GM21367 (cell line): ENCODE results near the gene CFL1.

Experiments used
- ATAC-seq: cut with Tn5 transposase; IDR thresholded peaks from one replicate; pipeline ENCODE4 v1.9.1; 2021; ENCODE audit not compliant: unreplicated experiment

Gene CFL1

GRCh38 chr11:65870706-65871681, 13.0 kb upstream of the CFL1 start:
- no peak for ATAC-seq

DNA sequence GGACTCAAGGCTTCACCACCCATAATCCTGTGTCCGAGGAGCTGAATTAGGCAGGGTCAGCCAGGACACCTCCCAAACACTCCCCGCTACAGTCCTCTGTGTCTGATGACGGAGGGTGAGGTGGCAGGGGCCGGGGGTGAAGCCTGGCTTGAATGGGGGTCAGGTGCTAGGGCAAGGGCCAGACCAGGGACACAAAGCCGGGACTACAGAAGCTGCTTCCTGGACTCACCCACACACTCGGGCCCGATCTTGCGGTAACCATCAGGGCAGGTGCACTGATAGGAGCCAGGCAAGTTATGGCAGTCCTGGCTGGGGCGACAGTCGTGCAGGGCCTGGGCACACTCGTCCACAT, 12.3 kb upstream of the CFL1 start:
- no peak for ATAC-seq

GRCh38 chr11:65869643-65870306, 11.8 kb upstream of the CFL1 start:
- ATAC-seq = no peak

DNA sequence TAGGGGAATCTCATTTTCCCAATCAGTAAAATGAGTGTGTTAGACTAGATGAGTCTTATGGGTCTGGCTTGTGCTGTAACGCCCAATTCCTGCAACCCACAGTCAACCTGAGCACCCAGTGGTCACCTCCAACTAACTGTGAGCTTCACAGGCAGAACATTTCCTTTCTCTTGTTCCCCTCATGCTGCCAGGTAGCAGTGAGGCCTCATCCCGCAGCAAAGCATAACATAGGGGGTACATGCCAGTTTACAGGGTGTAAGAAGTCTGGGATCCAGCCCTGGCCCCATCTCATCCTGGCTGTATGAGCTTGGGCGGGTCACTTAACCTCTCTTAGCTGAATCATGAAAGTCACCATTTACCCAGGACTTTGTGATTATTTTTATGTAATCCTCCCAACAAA, 10.9 kb upstream of the CFL1 start:
- no peak for ATAC-seq

- no peak for ATAC-seq
These were observed 10.2 kb upstream of the CFL1 start for GRCh38 chr11:65868076-65868667.

GRCh38 chr11:65867284-65868071, 9.5 kb upstream of the CFL1 start:
- ATAC-seq = no peak

- ATAC-seq = no peak
These were observed 8.7 kb upstream of the CFL1 start for GRCh38 chr11:65866509-65867283.

DNA sequence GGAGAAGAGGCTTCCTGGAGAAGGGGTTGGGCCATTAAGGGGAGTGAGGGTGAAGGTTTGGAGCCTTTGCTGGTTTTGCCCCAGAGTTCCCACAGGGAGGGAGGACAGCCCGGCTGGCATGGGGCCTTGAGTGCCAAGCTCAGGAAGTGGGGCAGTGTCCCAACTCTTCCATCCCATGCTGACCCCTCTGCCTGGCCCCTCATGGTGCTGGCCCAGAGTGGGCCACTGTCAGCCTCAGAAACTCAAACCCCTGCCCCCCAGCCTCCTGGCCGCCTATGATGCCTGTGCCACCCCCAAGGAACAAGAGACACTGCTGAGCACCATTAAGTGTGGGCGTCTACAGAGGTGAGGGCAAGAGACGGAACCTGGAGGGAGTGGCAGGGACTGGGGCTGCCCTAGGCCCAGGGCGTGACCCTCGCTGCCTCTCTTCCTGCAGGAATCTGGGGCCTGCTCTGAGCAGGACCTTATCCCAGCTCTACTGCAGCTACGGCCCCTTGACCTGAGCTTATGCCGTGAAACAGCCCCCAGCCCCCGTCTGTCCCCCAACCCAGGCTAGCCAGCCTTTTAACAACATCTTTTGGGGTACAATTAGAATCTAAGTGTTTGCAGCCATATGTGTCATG, 7.7 kb upstream of the CFL1 start:
- no peak for ATAC-seq

GRCh38 chr11:65864706-65865471, 6.9 kb upstream of the CFL1 start:
- no peak for ATAC-seq

DNA sequence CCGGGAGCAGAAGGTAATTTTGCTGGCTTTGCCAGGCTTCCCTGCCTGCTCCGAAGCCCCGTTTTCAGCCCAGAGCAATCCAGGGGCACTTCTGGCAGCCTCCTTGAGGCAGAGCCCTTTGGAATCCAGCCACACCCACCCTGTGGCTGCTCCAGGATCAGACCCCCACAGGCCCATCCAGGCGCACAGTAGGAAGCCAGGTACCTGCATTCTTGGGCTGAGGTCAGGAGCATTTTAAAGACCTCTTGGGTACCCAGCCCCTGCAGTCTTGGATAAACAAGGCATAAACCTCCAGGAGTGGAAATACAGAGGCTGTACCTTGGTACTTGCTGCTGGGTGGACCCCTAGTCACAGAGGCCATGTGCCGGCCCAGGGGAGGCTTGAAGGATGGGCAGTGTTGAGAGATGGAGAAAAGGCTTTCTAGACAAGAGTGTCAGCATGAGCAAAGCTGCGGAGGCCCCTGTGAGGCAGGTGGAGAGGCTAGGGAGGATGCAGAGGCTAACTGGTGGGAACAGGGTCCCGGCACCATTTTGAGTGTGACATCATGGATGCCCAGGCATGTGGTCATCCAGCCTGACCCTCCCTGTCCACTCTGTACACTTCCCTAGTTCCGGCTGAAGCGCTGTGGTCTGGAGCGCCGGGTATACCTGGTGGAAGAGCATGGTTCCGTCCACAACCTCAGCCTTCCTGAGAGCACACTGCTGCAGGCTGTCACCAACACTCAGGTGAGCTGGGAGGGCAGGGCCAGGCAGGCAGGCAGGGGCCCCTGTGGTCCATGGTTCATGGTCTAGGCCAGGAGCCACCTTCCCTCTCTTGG, 6.1 kb upstream of the CFL1 start:
- no peak for ATAC-seq

GRCh38 chr11:65862941-65863888, 5.2 kb upstream of the CFL1 start:
- ATAC-seq = no peak

DNA sequence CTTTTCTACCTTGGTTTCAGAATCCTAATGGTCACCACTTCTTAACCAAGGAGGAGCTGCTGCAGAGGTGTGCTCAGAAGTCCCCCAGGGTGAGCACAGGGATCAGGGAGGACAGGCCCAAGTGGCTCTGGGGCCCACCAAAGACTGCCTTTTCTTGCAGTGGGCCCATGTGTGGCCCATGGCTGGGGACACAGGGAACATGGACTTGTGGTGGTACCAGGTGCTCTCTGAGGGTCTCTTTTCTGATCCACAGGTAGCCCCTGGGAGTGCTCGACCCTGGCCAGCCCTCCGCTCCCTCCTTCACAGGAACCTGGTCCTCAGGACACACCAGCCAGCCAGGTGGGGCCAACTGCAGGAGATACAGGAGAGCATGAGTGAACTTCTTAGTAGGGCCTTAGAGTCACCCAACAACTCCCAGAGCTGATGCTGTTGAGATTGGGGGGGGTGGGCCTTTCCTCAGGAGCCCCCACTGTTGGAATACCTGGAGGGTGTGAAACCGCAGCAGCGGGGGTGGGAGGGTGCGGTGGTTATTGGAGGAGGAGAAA, 4.3 kb upstream of the CFL1 start:
- ATAC-seq = no peak

DNA sequence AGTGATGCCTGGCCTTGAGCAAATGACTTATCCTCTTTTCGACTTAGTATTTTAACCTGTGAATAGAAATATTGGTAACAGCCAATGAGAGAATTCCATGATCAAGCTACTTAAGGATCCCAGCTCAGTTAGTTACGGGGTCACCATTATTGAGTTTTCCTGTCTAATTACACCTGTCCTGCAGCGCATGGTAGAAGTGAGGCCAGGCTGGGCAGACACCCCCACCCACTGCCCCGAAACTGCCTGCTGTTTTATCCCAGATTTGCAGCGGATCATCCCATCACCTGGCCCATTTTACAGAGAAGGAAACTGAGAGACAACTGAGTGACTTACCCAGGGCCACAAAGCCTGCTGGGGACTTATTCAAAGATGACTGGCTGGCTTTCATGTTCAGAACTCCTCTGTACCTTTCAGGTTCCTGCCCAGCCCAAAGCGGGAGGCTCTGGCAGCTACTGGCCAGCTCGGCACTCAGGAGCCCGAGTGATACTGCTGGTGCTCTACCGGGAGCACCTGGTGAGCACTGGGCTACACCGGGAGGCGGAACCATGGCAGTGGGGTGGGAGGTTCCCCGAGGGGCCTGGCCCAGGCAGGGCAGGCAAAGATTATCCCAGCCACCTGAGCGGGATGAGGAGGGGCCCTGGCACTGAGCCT, 3.7 kb upstream of the CFL1 start:
- no peak for ATAC-seq

- no peak for ATAC-seq
These were observed 3.2 kb upstream of the CFL1 start for GRCh38 chr11:65861165-65861505.

- no peak for ATAC-seq
These were observed 2.5 kb upstream of the CFL1 start, which contains the start of gene MUS81 for GRCh38 chr11:65860278-65861164. TSS of gene MUS81 (plus strand) at chr11:65860433. CDS start at chr11:65860754, 321 bp downstream.
